Activated gamma-delta T cell (primary cell): ENCODE data around the gene EDEM3.
"Not testable (repeated sequence)": the region's sequence is repeated elsewhere in the genome, so short reads cannot be mapped to it uniquely, and the experiment has no call there.

Source experiments
- DNase-seq: peaks from one replicate; lab custom pipeline; 2025; lab: John Stamatoyannopoulos, UW

Gene EDEM3

DNA sequence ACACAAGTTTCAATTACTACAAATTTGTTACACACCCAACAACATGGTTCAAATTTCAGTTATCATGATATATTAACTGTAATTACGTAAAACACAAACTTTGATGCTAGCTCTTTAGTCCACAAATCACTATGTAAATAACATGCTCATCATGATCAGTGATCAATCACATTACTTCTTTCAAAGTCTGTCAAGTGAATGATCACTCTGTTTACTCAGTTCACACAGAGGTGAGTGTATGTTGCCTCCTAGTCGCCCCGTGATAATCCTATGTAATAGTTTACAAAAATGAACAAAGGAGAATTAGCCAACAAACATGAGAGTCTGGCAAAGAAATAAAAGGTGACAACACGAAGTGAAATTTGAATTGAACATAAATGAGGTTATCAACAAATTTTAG lies 14.3 kb downstream of the EDEM3 start:
- DNase-seq, result no peak

DNA sequence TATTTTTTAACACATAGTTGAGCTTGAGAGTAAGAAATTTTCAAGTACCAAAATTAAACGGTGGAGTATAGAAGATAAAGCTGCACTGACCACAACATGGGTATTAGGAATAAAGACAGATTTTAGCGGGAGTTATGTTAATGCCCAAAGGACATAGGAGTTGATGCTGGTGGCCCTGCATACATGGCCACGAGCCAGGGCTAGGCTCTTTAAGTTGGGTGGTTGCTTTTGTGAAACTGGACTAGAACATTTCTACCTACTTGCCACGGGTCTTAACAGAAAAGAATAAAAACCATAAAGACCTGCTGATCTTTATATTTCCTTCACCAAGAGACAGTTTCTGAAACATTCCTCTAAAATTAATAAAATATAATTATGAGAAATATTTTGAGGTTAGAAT lies 14.9 kb downstream of the EDEM3 start:
- no peak for DNase-seq

DNA sequence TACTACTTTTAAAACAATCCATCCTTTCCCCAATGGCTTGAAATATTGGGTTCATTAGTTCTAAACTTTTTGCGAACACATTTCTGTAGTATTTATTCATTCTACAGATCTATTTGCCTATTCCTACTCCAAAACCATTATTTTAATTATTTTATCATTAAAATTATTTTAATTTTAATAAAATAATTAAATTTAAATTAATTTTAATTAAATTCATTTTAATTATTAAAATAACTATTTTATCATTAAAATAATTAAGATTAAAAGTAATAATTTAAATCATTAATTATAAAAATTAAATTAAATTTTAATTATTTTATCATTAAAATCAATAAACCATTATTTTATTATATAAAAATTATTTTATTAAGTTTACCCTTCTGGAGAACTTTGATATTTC lies 15.6 kb downstream of the EDEM3 start:
- no peak for DNase-seq

DNA sequence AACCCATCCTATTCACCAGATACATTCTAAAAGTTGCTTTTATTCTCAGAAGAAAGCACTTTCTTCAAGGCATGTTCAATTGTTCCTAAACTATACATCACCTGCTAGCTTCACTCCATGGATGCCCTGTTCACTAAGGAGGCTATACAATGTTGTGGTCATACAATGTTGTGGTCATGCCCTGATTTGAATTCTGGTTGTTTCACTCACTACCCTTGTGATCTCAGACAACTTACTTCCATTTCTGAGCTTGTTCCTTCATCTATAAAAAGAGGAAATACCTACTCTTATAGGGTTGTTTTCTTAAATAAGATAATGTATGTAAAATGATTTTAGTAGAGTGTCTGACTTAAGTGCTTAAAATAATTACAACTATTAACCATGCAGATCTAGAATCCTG lies 19.7 kb downstream of the EDEM3 start:
- no peak for DNase-seq

DNA sequence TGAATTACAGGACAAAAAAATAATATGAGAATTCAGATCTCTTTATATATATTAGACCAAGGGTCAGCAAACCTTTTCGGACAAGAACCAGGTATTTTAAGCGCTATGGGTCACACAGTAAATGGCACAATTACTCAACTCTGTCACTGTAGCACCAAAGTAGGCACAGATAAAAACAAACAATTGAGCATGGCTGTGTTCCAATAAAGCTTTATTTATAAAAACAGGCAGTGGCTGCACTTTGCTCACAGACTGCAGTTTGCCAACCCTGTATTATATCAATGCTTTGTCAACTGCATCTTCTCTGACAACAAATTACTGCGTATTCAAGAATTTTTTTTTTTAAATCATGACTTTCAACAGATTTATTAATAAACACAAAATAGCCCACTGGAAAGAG lies 29.8 kb downstream of the EDEM3 start:
- no peak for DNase-seq

DNA sequence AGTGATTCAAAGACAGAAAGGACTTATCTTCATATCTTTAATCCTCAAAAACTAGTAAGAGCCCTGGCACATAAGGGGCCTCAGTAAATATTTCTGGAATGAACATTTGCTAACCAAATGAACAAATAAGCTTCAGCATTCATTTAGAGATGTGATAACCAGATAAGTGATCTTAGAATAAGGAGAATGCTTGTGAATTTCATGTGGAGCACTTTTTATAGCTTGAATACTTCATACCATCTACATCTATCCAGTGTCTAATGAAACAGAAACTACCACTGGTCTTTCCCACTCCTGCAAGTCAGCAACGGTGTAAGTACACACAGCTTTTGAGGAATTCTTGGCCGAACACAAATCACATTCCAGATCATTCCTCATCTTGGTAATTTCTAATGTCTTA lies 38.5 kb downstream of the EDEM3 start:
- DNase-seq, result no peak

DNA sequence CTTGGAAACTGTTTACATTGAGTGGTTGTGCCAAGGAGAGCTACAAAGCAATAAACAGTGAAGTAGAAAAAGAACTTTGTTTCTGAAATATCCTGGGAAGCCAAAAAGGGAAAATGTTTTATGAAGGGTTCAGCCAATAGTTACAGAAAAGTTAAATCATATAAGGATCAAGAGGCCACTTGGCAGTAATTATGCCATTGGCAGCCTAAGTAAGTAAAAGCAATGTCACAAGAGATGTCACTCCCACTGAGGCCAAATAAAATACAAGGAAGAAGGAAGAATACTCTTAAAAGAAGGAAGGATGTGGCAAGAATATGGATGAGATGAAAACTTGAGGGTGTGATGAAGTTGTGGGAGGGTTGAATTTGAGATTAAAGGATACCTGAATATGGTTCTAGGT lies 45.2 kb downstream of the EDEM3 start:
- DNase-seq, result no peak

DNA sequence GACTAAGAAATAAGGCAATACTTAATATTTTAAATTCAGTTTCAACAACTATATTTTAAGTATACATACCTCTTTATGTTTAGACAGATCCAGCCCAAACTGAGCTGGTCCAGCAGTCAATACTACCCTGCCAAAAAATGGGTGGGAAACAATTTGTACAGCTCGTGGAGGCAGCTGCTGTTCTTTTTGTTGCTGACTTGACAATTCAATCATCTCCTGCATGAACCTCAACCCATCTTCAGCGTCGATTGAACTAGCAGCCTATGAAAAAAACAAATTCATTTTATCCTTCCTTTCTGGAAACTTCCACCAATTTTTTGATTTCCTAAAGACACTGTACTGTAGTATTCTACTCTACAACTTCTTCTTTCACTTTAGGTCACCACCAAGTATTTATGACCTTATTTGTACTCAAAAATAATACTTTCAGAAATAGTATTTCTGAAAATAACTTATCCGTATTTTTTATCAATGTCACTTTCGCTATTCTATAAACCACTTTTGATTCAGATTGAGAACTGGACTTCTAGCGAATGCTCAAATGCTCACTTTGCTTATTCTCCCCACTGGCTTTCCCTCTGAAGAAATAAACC lies 46.5 kb downstream of the EDEM3 start:
- DNase-seq, result no peak

DNA sequence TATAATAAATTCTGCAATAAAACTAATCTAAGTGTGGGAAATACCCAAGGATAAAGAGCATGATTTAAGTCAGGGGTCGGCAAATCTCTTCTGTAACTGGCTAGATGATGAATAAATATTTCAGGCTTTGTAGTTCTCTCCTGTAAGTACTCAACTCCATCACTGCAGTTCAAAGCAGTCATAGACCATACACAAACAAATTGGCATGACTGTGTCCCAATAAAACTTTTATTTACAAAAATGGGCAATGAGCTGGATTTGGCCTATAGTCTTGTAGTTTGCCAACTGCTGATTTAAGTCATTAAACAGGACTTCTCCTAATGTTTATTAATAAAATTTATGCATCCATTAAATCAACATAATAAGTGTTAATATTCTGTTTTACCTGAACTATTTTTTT lies 49.4 kb downstream of the EDEM3 start:
- no peak for DNase-seq

DNA sequence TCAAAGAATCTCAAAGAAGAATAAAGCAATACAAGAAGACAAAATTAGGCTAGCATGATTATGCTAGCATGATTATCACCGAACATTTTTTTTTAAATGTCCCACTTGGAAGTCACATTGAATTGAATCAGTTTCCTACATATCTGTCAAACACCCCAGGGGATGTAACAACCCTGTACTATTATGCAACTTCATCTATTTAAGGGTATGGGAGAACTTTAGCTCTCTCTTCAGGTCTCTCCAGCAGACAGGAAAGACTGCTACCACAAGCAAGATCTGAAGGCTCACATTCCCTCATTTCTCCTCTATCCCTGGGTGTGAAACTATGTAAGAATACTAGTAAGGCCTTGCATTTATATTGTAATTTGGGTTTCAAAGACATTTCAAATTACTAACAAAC lies 52.8 kb downstream of the EDEM3 start:
- DNase-seq, result no peak

DNA sequence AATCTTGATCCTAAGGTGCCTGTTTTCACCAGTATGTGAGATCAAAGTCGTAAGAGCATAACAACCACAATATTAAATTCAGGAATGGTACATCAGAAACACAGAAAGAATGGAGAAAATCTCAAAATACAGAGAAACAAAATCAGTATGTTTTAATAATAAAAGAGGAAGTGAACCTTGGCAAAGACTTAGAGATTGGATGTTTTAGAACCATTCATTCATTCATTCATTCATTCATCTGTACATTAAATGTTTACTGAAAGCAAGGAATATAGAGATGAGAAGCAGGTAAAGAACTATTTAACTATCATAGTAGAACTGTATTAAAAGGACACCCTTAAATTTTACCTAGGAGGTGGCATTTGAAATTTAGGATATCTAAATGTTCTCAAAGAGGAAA lies 55.7 kb downstream of the EDEM3 start:
- DNase-seq, result no peak

DNA sequence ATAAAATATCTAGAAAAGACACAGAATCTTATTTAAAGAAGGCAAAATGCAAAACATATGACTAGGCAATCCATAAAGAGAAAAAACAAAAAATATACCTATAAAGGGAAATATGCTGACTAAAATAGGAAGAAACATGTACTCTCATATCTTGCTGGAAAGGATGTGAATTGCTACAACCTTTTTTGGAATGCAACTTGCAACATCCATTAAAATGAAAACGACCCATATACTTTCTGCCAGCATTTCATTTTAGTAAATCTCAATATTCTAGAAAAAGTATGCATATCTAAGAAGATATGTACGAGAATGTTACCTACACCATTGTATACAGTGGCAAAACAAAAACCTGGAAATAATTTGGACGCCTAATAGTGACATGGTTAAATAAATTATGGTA lies 56.6 kb downstream of the EDEM3 start:
- DNase-seq, result no peak

DNA sequence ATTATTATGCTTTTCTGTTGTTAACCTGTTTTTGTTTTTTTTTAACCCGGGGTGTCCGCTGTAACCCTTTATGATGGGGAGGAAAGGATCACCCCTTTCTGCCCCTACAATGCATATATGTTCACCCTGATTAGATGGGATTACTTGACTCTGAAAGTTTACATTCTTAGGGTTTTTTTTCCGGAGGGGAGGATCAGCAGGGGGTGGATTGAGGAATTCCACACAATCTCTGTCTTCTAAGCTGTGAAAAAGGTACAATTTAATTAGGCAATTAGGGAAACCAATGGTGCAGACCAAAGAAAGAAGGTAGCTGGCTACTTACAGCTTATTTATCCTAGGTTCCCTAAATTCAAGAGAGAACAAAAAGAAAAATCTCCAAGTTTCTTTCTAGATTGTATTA lies 58.3 kb downstream of the EDEM3 start:
- no peak for DNase-seq

DNA sequence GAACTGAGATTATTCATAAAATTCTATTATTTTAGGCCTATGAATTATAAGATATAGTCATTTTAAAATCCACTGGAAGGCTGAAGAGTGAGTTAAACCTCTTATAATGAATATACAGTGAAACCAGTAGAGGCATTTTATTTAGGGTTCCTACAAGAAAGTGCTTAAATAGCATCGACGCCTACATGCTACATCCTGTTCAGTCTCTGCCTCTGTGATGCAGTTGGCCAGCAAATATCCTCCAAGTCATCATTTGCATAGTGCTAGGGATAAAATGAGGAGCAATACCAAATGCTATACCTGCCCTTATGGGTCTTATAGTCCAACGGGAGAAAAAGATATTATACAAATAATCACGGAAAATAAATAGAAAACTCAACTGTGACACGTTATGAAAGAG lies 59.6 kb downstream of the EDEM3 start:
- no peak for DNase-seq

DNA sequence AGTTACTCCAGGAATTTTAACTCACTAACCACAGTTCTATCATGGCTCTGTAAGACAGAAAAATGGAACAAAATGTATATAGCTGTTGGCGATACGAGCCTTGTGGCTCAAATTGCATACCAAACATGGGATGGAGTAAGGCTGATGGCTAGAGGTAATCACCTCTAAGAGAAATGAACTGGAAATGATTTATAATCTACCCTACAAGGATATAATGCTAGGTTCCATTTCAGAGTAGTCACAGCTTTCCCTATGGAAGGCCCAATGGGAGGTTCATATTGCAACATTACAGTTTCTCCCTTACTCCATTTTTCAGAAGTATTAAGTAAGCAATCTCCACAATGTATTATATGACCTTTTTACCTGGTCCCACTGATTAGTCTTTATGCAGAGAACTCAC lies 61.6 kb downstream of the EDEM3 start:
- DNase-seq, result no peak

DNA sequence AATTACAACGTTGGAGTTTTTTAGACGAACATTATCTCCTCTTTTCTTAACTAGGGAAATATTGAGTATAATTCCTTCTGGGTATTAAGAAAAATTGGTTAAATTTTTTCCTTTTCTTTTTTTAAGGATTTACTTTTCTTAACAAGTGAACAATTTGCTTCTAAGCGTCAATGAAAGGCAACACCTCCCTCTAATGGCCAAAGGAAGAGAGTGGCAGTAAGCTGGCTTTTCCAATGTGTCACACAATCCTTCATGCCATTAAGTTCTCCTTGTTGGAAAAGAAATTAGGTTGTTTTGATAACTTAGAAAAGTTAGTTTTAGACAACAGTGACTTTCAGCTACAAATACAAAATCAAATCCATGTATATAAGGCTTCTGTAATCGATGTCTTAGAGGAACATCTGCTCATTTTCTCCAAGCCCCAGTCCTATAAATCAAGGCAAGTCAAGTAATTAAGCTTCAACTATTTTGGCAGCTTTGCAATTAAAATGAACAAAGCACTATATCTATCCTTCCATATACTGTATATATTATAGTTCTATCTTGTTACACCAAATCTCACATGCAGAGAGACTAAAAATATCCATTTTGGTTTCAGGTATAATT lies 62.8 kb downstream of the EDEM3 start:
- no peak for DNase-seq

DNA sequence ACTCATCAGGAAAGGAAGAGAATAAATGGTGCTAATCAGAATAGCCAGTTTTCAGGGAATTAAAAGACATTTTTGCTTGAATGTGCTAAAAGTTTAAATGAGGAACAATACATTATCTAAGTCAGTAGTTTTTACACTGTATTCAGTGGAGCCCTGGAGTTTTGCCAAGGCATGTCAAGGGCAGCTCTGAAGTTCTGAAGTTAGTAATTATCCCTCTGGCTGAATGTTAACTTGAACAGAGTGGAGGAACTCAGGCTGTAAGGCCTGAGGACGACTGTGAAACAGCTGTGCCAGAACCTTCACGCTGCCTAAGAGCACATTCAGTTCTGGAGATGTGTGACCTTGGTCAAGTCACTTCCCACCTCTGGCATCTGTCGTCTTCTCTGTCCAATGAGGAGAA lies 68.1 kb downstream of the EDEM3 start:
- no peak for DNase-seq

DNA sequence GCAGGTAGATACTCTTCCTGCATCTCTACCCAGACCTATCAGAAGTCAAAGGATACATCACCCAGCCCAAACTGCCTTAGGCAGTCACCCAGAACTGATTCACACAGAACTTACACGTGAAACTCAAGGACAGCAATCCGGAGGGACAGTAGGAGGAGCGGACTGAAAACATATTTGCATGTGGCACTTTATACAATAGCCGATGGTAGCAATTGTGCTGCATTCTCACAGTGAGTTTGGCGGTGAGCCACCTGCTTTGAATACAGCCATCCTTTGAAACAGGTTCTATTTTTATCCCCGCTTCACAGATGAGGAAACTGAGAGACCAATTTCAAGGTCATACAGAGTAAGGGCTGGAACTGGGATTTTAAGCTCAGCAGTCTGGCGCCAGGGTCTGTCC lies 69.5 kb downstream of the EDEM3 start:
- no peak for DNase-seq

DNA sequence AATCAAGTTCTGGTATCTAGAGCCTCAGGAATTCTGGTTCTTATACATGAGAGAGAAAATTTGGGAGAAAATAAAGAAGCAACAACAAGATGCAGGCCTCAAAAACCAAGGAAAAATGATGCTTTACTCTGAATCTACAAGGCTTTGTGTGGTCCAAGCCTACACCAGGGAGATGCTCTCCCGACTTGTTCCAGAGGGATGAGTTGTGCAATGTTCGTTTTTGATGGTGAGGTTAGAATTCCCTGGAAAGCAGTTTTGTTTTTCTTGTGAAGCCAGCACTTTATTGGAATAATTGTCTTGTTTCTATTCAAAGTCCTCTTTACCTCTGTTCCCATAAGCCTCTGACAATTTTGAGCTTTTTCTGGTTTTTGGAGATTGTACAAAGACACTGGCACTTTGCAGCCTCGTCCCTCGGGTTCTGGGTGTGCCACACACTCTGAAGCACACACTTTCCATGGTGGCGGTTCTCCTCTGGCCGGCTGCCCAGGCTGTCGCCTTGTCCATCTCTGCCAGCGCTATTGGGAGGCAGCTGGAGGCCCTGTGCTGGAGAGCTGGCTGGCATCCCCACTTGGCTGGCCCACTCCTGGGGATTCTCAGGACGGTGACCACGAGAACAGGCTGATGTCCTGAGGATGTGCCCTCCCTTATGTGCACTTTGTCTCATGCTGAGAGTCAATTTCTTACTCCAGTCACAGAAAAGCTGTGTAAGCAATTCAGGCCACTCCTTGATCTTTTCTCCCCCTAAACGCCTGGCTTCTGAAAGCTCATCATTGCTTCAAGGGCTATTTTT lies 70.2 kb downstream of the EDEM3 start:
- DNase-seq, result no peak

DNA sequence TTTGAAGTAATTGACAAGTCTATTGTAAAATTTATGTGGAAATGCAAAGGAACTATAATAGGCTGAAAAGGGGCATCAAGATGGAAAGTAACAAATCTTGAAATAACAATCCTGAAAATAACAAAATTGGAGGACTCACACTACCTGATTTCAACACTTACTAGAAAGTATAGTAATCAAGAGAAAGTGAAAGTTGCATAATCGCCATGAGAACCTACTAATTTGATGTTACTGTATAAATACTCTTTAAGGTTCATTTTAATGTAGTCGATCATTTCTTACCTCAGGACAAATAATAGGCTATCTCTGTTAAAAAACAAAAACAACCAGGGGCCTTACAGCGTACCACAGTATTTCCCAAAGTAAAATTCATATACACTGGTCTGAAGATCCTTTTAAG lies 71.7 kb downstream of the EDEM3 start:
- no peak for DNase-seq

DNA sequence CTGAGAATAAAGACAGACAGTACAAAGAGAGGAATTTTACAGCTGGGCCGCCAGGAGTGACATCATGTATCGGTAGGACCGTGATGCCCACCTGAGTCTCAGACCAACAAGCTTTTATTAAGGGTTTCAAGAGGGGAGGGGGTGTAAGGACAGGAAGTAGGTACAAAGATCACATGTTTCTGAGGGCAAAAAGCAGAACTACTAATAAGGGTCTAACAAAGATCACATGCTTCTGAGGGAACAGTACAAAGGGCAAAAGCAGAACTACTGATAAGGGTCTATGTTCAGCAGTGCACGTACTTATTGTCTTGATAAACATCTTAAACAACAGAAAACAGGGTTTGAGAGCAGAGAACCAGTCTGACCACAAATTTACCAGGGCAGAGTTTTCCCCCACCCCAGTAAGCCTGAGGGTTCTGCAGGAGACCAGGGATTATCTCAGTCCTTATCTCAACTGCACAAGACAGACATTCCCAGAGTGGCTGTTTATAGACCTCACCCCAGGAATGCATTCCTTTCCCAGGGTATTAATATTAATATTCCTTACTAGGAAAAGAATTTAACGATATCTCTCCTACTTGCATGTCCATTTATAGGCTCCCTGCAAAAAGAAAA lies 73.9 kb downstream of the EDEM3 start:
- DNase-seq, result not testable (repeated sequence)

DNA sequence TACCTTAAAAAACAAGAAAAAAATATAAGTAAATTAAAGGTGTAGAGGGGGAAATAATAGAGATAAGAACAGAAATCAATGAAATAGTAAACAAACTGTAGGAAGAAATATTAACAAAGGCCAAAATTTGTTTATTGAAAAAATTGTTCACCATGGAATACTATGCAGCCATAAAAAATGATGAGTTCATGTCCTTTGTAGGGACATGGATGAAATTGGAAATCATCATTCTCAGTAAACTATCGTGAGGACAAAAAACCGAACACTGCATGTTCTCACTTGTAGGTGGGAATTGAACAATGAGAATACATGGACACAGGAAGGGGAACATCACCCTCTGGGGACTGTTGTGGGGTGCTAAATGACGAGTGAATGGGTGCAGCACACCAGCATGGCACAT lies 75.2 kb downstream of the EDEM3 start:
- DNase-seq, result not testable (repeated sequence)

DNA sequence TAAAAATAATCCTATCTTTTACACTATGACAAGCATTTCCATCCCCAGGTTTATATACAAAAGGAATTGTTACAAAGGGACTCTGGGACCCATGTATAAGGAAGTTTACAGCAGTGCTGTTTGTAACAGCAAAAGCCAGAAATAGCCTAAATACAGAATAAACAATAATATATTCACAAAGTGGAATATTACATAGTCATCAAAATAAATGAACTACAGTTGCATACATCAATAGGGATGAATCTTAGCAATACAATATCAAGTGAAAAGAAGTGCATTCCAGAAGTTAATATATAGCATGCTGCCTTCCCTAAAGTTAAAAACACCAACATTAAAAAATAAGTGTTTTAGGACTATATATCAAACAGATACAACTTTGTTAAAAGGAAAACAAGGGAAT lies 77.3 kb downstream of the EDEM3 start:
- no peak for DNase-seq
